ENCODE measurements around the gene OR1K1.
"Not testable (repeated sequence)": the region's sequence is repeated elsewhere in the genome, so short reads cannot be mapped to it uniquely, and the experiment has no call there.

Gene OR1K1

GRCh38 chr9:122819791-122820489, 20.0 kb downstream of the OR1K1 start:
- TF ChIP-seq CTCF (IDR thresholded peaks at IDR 0.05; ENCODE audit: control insufficient read depth, insufficient read depth, low read depth, low read length, missing control alignments), result no peak
- DNase-seq (ENCODE audit: low read depth), result no peak
- no peak overlapping the region for H3K4me3 ChIP-seq (ENCODE audit: control insufficient read depth, low read depth, low read length)

- DNase-seq (ENCODE audit: low read depth), result no peak
- no peak for TF ChIP-seq CTCF (IDR thresholded peaks at IDR 0.05; ENCODE audit: control insufficient read depth, insufficient read depth, low read depth, low read length, missing control alignments)
- H3K4me3 ChIP-seq (ENCODE audit: control insufficient read depth, low read depth, low read length), result no peak overlapping the region
Observed at GRCh38 chr9:122820490-122820845, 20.5 kb downstream of the OR1K1 start.

- no peak for TF ChIP-seq CTCF (IDR thresholded peaks at IDR 0.05; ENCODE audit: control insufficient read depth, insufficient read depth, low read depth, low read length, missing control alignments)
- H3K4me3 ChIP-seq (ENCODE audit: control insufficient read depth, low read depth, low read length), result no peak overlapping the region
- no peak for DNase-seq (ENCODE audit: low read depth)
Observed at GRCh38 chr9:122821278-122821943, 21.5 kb downstream of the OR1K1 start.

GRCh38 chr9:122822056-122822455, 22.1 kb downstream of the OR1K1 start:
- no peak overlapping the region for H3K4me3 ChIP-seq (ENCODE audit: control insufficient read depth, low read depth, low read length)
- no peak for TF ChIP-seq CTCF (IDR thresholded peaks at IDR 0.05; ENCODE audit: control insufficient read depth, insufficient read depth, low read depth, low read length, missing control alignments)
- DNase-seq (ENCODE audit: low read depth), result no peak

GRCh38 chr9:122822938-122823337, 23.0 kb downstream of the OR1K1 start:
- no peak for DNase-seq (ENCODE audit: low read depth)
- no peak for TF ChIP-seq CTCF (IDR thresholded peaks at IDR 0.05; ENCODE audit: control insufficient read depth, insufficient read depth, low read depth, low read length, missing control alignments)
- H3K4me3 ChIP-seq (ENCODE audit: control insufficient read depth, low read depth, low read length), result no peak overlapping the region

- TF ChIP-seq CTCF (IDR thresholded peaks at IDR 0.05; ENCODE audit: control insufficient read depth, insufficient read depth, low read depth, low read length, missing control alignments), result no peak
- DNase-seq (ENCODE audit: low read depth), result no peak
- peak overlapping the region; percentile 91 for H3K4me3 ChIP-seq (ENCODE audit: control insufficient read depth, low read depth, low read length)
Observed at GRCh38 chr9:122827761-122828093, 27.8 kb downstream of the OR1K1 start.

- H3K4me3 ChIP-seq (ENCODE audit: control insufficient read depth, low read depth, low read length), result peak overlapping the region; percentile 91
- not testable (repeated sequence) for DNase-seq (ENCODE audit: low read depth)
Observed at GRCh38 chr9:122828965-122829284, 29.0 kb downstream of the OR1K1 start.

Data from AG09309 (cell line).